HG03139 (cell line): Measurements from ENCODE around the gene RAMACL.
"Not testable (repeated sequence)": the region's sequence is repeated elsewhere in the genome, so short reads cannot be mapped to it uniquely, and the experiment has no call there.

Experiments
- ATAC-seq: cut with Tn5 transposase; IDR thresholded peaks from one replicate; pipeline ENCODE4 v1.9.1; 2021; ENCODE audit not compliant: unreplicated experiment

The RAMACL gene

GRCh38 chr6:166586424-166587156 is at the start of gene RAMACL:
Gene RAMACL (minus strand): TSS chr6:166586678. CDS start chr6:166586477, 201 bp downstream.
- ATAC-seq, result peak; percentile 66

DNA sequence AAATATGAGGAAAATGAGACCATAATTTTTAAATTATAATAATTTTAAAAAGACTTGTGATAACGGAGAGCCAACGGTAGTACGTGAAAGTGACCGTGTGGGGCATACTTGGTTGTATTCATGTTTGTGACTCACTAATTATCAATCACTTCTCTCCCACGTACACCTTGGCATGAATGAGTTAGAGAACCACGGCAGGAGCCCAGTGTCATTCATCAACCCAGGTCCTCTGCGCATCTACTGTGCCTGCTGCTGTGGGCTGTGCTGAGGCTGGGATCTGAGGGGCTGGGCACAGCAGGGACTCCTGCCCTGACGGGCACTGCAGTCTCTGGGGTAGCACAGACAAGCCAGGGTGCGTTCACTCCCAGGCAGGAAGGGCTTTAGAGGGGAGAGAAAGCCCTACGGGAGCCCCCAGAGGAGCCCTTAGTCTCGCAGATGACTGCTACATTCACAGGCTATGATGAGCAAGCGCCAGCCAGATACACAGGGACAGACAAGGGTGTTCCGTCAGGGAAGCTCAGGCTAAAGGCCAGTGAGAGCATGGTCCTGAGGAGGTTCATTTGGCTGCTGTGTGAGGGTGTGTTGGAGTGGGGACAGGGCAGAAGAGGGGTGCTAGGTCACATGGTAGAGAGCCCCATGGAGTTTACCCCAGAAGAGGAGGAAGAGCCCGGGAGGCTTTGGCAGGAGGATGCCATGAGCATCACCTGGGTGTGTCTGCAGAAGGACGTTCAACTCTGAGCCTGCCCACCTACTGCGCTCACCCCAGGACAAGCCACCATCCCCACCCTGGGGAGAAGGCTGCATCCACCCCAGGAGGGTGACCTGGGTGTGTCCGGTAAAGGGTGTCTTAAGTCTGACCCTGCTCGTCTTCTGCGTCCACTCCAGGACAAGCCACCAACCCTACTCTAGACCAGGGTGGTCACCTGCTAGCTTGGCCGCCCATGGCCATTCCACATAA is 48.8 kb upstream of the RAMACL start:
- no peak for ATAC-seq

- ATAC-seq, result not testable (repeated sequence)
Observed at GRCh38 chr6:166634581-166634980, 48.1 kb upstream of the RAMACL start.

- no peak for ATAC-seq
Observed at GRCh38 chr6:166633732-166634535, 47.5 kb upstream of the RAMACL start.

DNA sequence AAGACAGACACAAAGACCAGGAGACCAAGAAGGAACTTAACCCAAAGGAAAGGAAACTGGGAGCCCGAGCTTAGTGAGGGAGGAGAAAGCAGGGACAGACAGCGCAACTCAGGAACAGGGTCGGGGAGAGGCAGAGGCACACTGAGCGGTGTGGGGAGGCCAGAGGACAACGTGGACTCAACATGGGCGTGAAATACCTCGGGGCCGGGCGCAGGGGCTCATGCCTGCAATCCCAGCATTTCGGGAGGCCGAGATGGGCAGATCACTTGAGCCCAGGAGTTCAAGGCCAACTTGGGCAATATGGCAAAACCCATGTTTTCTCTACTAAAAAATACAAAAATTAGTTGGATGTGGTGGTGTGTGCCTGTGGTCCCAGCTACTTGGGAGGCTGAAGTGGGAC is 46.3 kb upstream of the RAMACL start:
- ATAC-seq, result no peak

- ATAC-seq, result no peak
Observed at GRCh38 chr6:166630462-166630861, 44.0 kb upstream of the RAMACL start.

GRCh38 chr6:166629628-166630027 is 43.1 kb upstream of the RAMACL start:
- no peak for ATAC-seq

DNA sequence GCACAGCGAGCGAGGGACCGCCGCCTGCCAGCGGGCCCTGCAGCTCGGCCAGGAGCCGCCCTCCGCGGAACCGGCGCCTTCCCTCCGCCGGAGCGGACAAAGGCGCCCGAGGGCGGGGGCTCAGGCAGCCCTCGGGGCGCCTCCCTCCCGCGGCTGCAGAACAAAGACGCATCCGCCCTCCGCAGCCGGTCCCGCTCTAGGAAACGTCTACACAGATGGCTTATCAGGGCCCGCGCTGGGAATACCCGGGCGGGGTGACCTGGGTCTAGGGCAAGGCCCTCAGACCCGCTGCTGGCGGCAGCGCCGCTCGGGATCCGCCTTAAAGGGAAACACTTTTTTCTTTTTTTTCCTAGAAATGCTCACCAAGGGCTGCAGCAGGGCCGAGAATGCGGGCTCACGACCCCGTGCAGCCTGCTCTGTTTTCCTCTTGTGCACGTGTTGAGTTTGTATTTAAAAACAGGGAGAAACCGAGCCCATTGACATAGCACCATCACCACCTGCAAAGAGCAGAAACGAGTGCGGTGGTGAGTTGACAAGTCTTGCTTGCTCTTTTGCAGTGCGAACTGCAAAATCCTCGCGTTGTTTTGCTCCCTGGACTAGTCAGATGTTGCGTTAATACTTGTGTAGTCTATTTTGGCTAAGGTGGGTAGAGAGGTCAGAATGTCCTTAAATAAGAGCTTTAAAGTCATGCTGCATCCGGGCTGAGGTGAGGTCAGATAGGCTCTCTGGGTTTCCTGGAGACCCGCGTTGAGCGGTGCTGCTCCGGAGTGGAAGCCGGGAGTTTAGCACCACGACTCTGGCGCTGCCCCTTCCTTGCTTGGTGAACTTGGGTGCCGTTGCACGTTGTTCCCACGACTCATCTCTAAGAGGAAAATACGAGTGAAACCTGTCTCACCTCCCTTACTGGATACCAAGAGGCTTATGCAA is 41.7 kb upstream of the RAMACL start:
- peak; percentile 16 for ATAC-seq

GRCh38 chr6:166627033-166627874 is 40.8 kb upstream of the RAMACL start, which contains the start of gene RPS6KA2:
Gene RPS6KA2 (minus strand): TSS chr6:166627251. CDS start chr6:166627019, 232 bp downstream.
- ATAC-seq, result peak; percentile 91

DNA sequence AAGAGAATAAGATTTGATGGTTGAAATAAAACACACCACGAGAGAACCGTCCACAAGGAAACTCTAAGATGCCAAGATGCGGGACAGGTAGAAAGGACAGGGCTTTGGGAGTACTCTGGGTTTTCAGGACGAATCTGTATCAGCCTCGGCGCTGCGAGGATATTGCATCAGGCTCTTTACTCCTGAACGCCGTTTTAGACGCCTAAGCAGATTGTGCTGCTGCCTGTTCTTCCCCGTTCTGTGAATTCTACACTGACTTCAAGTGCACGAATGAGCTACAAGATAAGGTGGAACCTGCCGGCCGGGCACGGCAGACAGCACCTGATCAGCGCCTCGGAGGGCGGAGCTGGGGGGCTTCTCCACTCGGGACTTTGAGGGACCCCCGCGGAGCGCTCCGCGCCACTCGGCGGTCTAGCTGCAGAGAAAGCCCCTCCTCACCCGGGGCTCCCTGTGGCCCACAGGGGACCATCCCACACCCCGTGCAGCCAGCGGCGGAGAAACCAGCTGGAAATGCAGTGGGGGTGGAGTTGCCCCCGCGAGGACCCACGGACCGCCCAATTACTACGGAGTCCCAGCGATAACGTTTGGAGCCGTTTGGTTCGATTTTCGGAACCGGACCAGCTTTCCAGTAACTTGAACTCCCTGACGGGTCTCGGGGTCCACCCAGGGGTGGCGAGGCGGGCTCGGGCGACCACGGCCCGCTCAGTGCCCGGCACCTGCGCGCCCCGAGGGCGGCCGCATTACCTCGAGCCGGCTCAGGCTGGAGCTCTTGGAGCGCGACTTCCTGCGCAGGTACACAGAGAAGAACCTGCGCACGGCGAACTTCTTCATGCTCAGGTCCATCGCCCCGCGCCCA is 39.9 kb upstream of the RAMACL start:
- ATAC-seq, result peak; percentile 0

- no peak for ATAC-seq
Observed at GRCh38 chr6:166625356-166625755, 38.9 kb upstream of the RAMACL start.

GRCh38 chr6:166624275-166624674 is 37.8 kb upstream of the RAMACL start:
- ATAC-seq, result no peak

GRCh38 chr6:166623318-166623717 is 36.8 kb upstream of the RAMACL start:
- ATAC-seq, result no peak

DNA sequence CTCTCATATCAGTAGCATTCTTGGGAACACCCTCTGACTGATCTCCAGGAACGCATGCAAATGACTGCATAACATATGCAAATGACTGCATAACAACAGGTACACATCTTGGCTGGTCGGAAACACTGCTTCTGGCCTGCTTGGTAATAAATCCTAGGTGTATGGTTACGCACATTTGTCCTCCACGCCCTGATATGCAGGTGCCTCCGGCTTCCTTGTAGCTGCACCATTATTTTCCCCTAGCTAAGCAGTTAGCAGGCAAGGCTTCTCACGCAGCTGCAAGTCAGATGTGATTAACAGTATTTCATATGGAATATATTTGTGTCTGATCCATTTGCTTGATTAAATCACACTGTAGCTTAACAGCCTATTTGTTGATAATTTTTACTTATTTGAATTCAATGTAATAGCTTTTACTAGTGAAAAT is 34.6 kb upstream of the RAMACL start:
- ATAC-seq, result no peak

- ATAC-seq, result no peak
Observed at GRCh38 chr6:166620478-166621113, 34.1 kb upstream of the RAMACL start.

- ATAC-seq, result no peak
Observed at GRCh38 chr6:166619912-166620311, 33.4 kb upstream of the RAMACL start.
